ENCODE results near the gene FOXQ1. TPM values are rescaled to one million over a fixed set of nuclear protein-coding genes. Genes with fewer than 3 reads are reported as not detected.

The FOXQ1 gene
- total and polyA plus RNA-seq, 2 of the 13 experiments (the other 11 are each of a cell fraction or from before 2014, with no cell fraction given), result 35.2 to 39.8 TPM

GRCh38 chr6:1311400-1312202, at the start of gene FOXQ1 (continued):
- peak; percentile 93 for TF ChIP-seq SP4 (CRISPR knock-in tag; IDR thresholded peaks at IDR 0.05)
- peak; percentile 98 for TF ChIP-seq ZSCAN9 (CRISPR knock-in tag; IDR thresholded peaks at IDR 0.05; ENCODE audit: borderline replicate concordance)
- TF ChIP-seq PATZ1 (CRISPR knock-in tag; IDR thresholded peaks at IDR 0.05), result peak; percentile 98
- peak; percentile 71 for TF ChIP-seq ASH2L (IDR thresholded peaks at IDR 0.05; ENCODE audit: insufficient read length, low read depth, low read length)
- TF ChIP-seq, protein P1, sequence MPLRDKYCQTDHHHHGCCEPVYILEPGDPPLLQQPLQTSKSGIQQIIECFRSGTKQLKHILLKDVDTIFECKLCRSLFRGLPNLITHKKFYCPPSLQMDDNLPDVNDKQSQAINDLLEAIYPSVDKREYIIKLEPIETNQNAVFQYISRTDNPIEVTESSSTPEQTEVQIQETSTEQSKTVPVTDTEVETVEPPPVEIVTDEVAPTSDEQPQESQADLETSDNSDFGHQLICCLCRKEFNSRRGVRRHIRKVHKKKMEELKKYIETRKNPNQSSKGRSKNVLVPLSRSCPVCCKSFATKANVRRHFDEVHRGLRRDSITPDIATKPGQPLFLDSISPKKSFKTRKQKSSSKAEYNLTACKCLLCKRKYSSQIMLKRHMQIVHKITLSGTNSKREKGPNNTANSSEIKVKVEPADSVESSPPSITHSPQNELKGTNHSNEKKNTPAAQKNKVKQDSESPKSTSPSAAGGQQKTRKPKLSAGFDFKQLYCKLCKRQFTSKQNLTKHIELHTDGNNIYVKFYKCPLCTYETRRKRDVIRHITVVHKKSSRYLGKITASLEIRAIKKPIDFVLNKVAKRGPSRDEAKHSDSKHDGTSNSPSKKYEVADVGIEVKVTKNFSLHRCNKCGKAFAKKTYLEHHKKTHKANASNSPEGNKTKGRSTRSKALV (CRISPR knock-in tag; IDR thresholded peaks at IDR 0.05), result peak; percentile 98
- TF ChIP-seq HMGA1 (CRISPR knock-in tag; conservative IDR thresholded peaks at IDR 0.05), result no peak
- TF ChIP-seq TBX3 (IDR thresholded peaks at IDR 0.05; ENCODE audit: borderline replicate concordance), result peak; percentile 76
- TF ChIP-seq PPARG (CRISPR knock-in tag; conservative IDR thresholded peaks at IDR 0.05), result peak; percentile 69
- no peak for TF ChIP-seq SETDB1 (CRISPR knock-in tag; IDR thresholded peaks at IDR 0.05; ENCODE audit: borderline replicate concordance)
- TF ChIP-seq HES4 (CRISPR knock-in tag; IDR thresholded peaks at IDR 0.05; ENCODE audit: borderline replicate concordance), result peak; percentile 74
- TF ChIP-seq ZSCAN30 (CRISPR knock-in tag; IDR thresholded peaks at IDR 0.05), result no peak; the same call in none of the 2 replicates
- TF ChIP-seq TBL1XR1 (IDR thresholded peaks at IDR 0.05; ENCODE audit: borderline replicate concordance, low read length, partially characterized antibody), result no peak
- no peak for TF ChIP-seq SCMH1 (CRISPR knock-in tag; IDR thresholded peaks at IDR 0.05; ENCODE audit: borderline replicate concordance)
- peak; percentile 90 for TF ChIP-seq ATF2 (CRISPR knock-in tag; IDR thresholded peaks at IDR 0.05)
- no peak for TF ChIP-seq ZNF383 (CRISPR knock-in tag; IDR thresholded peaks at IDR 0.05; ENCODE audit: borderline replicate concordance)
- TF ChIP-seq, protein P2, sequence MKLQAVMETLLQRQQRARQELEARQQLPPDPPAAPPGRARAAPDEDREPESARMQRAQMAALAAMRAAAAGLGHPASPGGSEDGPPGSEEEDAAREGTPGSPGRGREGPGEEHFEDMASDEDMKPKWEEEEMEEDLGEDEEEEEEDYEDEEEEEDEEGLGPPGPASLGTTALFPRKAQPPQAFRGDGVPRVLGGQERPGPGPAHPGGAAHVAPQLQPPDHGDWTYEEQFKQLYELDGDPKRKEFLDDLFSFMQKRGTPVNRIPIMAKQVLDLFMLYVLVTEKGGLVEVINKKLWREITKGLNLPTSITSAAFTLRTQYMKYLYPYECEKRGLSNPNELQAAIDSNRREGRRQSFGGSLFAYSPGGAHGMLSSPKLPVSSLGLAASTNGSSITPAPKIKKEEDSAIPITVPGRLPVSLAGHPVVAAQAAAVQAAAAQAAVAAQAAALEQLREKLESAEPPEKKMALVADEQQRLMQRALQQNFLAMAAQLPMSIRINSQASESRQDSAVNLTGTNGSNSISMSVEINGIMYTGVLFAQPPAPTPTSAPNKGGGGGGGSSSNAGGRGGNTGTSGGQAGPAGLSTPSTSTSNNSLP (IDR thresholded peaks at IDR 0.05; ENCODE audit: low read depth, low read length), result peak; percentile 29; the same call in 1 of the 2 replicates
- TF ChIP-seq FOXA1 (IDR thresholded peaks at IDR 0.05), result no peak; the same call in 1 of the 2 replicates
- peak; percentile 99 for TF ChIP-seq FOXA1 (CRISPR knock-in tag; IDR thresholded peaks at IDR 0.05)
- TF ChIP-seq ZNF180 (CRISPR knock-in tag; IDR thresholded peaks at IDR 0.05; ENCODE audit: borderline replicate concordance, low read depth), result peak; percentile 69; the same call in 1 of the 2 replicates
- peak; percentile 14 for TF ChIP-seq AGO2 (optimal IDR thresholded peaks at IDR 0.05; ENCODE audit: low read depth, low read length)
- TF ChIP-seq ZNF124 (CRISPR knock-in tag; IDR thresholded peaks at IDR 0.05), result peak; percentile 75
